B cell (primary cell): ENCODE measurements around the gene NTNG1.
A peak's percentile ranks its signal among the peaks of the same experiment; 100 is the strongest.

Experiments
- CTCF ChIP-seq: fragments of 200-600 bp; IDR thresholded peaks from one replicate; pipeline ENCODE4 v1.8.0; 2022; ENCODE audit warnings: antibody characterized with exemption, mild to moderate bottlenecking
- EZH2 ChIP-seq: IDR thresholded peaks from 2 replicates; pipeline ENCODE4 v1.6.1; 2012; ENCODE audit warnings: borderline replicate concordance, low read depth, mild to moderate bottlenecking, moderate library complexity, low read length; ENCODE audit not compliant: insufficient read depth, poor library complexity, severe bottlenecking

DNA sequence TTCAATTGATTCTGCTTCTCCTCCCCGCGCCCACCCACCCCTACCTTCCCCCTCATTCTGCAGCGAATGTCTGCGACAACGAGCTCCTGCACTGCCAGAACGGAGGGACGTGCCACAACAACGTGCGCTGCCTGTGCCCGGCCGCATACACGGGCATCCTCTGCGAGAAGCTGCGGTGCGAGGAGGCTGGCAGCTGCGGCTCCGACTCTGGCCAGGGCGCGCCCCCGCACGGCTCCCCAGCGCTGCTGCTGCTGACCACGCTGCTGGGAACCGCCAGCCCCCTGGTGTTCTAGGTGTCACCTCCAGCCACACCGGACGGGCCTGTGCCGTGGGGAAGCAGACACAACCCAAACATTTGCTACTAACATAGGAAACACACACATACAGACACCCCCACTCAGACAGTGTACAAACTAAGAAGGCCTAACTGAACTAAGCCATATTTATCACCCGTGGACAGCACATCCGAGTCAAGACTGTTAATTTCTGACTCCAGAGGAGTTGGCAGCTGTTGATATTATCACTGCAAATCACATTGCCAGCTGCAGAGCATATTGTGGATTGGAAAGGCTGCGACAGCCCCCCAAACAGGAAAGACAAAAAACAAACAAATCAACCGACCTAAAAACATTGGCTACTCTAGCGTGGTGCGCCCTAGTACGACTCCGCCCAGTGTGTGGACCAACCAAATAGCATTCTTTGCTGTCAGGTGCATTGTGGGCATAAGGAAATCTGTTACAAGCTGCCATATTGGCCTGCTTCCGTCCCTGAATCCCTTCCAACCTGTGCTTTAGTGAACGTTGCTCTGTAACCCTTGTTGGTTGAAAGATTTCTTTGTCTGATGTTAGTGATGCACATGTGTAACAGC, 339.9 kb downstream of the NTNG1 start:
- peak; percentile 28 for TF ChIP-seq CTCF
- TF ChIP-seq EZH2 = no peak
